C4-2B (cell line): Measurements from ENCODE around the gene PAXX.

ENCODE experiments used
- ZFX ChIP-seq: fragments of 450-650 bp; IDR thresholded peaks from 2 replicates; pipeline ENCODE4 v1.6.1; 2017
- TF ChIP-seq, protein P1 (sequence below): fragments of 450-650 bp; conservative IDR thresholded peaks from 2 replicates; pipeline ENCODE4 v1.5.1; 2017; ENCODE audit warnings: mild to moderate bottlenecking

DNA sequence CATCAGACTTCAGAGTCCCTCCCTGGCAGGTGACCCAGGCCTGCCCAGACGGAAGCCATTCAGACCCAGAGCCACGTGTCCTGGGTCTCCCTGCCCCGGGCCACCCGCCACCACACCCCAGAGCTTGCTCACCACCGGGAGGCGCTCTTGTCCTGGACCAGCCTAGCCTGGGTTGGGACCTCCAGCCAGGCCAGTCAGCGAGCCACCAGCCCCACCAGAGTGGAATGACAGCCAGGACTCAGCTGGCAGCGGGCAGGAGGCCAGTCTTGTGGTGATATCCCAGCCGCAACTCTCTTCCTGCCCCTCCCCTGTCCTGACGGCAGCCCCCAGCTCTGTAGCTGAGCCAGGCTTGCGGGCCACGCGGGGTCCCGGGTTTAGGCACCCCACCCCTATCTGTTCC, 16.6 kb upstream of the PAXX start:
- TF ChIP-seq, protein P1, sequence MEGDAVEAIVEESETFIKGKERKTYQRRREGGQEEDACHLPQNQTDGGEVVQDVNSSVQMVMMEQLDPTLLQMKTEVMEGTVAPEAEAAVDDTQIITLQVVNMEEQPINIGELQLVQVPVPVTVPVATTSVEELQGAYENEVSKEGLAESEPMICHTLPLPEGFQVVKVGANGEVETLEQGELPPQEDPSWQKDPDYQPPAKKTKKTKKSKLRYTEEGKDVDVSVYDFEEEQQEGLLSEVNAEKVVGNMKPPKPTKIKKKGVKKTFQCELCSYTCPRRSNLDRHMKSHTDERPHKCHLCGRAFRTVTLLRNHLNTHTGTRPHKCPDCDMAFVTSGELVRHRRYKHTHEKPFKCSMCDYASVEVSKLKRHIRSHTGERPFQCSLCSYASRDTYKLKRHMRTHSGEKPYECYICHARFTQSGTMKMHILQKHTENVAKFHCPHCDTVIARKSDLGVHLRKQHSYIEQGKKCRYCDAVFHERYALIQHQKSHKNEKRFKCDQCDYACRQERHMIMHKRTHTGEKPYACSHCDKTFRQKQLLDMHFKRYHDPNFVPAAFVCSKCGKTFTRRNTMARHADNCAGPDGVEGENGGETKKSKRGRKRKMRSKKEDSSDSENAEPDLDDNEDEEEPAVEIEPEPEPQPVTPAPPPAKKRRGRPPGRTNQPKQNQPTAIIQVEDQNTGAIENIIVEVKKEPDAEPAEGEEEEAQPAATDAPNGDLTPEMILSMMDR = no peak
- no peak for TF ChIP-seq ZFX
